GM18520 (cell line): ENCODE results near the gene SHISA9.
"Not testable (repeated sequence)": the region's sequence is repeated elsewhere in the genome, so short reads cannot be mapped to it uniquely, and the experiment has no call there.

Source experiments
- ATAC-seq: cut with Tn5 transposase; IDR thresholded peaks from one replicate; pipeline ENCODE4 v1.9.1; 2021; ENCODE audit not compliant: unreplicated experiment

The SHISA9 gene

DNA sequence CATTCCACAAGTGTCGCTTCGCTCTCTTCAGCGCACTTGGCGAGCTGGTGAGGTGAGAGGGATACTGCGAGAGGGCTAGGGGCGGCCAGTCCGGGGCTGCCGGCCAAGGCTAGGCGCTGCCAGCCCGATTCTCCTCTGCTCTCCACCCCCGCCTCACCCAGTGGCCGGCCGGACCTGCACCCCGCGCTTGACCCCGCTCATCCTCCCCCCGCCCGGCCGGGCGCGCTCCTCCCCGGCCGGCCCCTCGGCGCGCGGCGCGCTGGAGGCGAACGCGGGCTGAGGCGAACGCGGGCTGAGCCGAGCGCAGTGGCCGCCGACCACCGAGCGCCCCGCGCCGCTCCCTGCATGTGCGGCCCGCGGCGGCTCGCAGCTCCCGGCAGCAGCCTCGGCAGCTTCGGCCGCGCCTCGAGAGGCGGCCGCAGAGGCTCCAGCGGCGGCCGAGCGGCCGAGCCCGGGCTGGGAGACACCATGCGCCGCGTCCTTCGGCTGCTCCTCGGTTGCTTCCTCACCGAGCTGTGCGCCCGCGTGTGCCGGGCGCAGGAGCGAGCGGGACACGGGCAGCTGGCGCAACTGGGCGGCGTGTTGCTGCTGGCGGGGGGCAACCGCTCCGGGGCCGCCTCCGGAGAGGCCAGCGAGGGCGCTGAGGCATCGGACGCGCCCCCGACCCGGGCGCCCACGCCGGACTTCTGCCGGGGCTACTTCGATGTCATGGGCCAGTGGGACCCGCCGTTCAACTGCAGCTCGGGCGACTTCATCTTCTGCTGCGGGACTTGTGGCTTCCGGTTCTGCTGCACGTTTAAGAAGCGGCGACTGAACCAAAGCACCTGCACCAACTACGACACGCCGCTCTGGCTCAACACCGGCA, at the start of gene SHISA9:
Gene SHISA9, plus strand, starts transcription at position 2 of the 865 bp plus-strand sequence.
- no peak for ATAC-seq

DNA sequence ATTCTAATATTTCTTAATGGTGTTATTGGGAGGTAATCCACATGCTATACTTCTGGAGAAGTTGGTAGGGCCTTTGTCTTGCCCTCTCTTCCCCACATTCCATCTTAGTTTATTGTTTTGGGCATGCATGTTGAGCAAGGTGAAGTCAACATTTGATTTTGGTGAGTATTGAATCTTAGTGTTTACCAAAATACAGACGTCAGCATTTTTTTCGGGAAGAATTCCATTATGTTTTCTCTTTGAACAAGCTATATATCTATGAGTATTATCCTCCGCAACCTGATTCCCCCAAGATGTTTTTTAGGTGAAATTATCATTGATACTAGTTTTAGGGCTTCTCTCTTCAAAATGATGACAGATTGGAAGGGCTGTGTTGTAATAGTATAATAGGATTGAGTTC, 47.4 kb upstream of the SHISA9 start:
- no peak for ATAC-seq

DNA sequence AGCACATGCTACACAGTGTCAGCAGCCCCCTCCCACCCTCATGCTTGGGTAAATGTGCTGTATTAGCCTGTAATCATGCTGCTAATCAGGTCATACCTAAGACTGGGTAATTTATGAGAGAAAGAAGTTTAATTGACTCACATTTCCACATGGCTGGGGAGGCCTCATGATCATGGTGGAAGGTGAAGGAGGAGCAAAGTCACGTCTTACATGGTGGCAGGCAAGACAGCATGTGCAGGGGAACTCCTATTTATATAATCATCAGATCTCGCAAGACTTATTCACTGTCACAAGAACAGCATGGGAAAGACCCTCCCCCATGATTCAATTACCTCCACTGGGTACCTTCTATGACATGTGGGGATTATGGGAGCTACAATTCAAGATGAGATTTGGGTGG, 44.0 kb upstream of the SHISA9 start:
- not testable (repeated sequence) for ATAC-seq

DNA sequence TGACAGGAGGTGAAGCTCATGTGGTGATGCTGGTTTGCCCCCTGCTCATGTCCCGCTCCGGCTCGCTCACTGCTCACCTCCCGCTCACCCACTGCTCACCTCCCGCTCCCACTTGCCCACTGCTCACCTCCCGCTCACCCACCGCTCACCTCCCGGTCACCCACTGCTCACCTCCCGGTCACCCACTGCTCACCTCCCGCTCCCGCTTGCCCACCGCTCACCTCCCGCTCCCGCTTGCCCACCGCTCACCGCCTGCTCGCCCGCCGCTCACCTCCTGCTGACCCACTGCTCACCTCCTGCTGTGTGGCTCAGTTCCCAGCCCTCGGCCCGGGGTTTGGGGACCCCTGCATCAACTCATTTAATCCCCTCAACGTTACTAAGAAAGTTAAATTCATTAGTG, 39.1 kb upstream of the SHISA9 start:
- no peak for ATAC-seq

DNA sequence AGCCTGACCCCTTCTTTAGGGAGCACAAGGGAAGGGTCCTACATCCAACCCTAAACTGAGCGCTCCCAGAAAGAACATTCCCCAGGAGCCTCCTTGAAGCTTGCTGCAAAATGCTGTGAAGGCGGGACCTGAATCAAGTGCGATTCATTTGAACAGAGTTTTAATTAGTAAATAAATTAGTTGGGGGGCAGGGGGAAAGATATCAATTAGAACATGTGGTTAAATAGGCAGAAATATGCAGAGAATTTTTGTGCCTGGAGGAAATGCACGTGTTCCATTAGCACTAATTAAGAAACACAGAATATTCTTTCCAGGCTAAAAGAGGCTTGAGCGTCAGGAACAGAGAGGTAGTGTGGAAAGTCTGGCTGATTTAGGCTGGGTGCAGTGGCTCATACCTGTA, 38.5 kb upstream of the SHISA9 start:
- ATAC-seq = no peak

DNA sequence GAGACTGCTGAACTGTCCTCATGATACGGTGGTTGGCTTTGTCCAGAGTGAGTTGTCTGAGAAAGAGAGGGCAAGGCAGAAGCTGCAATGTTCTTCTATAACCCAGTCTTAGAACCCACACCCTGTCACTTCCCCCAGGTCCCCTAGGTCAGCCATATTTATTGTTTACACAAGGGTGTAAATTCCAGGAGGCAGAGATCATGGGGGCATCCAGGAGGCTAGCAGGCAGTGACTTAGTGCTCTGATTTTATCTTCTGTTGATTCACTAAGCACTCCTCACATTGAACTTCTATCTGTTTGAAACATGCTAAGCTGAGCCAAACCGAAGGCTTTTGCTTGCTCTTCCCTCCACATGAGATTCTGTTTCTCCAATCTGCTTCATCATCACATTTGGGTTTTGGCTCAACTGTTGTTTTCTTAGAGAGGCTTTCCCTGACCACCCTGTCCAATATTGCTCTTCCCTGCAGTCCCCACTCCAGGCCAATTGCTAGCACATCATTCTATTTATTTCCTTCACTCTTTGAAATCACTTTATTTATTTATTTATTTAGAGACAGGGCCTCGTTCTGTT, 34.3 kb upstream of the SHISA9 start:
- ATAC-seq = no peak

DNA sequence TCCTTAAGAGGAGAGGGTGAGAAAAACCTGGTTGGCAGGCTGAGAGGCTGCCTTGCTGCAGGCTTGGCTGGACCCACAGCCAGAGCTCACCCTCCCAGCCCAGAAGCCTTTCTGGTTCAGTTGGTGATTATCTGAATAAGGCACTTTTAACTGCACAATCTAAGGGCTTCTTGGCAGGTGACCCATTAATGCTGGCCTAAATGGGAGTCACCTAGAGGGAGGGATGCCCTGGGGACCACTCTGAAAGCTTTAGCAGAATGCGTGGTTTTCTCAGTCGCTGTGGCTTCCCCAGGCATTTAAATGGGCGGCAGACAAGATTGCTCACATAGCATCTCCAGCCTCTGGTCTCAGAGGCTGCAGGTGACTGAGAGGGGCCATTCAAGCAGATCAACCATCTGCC, 33.2 kb upstream of the SHISA9 start:
- ATAC-seq = no peak

DNA sequence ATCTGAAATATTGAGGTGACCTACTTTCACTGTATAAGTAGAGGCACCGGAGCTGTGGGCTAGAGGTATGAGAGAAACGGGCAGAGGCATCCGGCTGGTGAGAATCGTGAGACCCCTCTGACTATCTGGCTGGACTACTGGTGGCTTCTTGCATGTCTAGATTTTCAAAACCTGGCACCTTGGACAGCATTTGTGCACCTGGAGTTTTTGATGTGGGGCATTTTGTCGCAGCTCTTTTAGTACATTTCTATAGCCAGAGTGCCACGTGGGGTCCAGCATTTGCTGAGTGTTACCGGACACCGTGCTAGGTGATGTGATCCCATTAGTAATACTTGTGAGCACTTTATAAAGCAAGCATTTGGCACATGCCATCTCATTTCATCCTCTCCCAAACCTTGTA, 32.6 kb upstream of the SHISA9 start:
- no peak for ATAC-seq

DNA sequence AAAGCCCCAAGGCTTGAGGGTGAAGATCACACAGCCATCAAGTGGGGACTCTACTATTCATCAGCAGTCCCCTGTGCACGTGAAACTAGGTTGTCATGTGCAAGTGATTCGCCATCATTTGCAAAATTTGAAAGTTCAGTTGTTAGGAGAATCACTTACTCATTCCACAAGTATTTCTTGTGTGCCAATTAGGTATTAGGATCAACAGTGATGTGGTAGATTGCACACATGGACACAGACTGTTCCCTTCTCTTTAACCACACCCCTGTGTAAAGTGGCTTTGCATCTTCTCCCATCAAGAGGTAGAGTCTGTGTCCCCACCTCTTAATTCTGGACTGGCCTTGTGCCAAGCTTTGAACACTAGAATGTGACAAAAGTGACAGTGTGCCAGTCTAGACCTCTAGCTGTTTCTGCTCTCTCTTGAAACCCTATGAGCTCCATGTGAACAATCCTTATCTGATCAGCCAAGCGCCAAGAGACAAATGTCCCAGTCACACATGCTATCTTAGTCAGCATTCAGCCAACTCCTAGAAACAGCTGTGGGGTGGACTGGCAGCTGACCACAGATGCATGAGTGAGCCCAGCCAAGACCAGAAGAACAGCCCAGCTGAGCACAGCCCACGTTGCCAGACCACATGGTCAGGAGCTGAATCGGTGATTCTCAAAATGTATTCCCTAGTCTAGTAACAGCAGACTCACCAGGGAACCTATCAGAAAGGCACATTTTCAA, 31.5 kb upstream of the SHISA9 start:
- ATAC-seq = no peak

DNA sequence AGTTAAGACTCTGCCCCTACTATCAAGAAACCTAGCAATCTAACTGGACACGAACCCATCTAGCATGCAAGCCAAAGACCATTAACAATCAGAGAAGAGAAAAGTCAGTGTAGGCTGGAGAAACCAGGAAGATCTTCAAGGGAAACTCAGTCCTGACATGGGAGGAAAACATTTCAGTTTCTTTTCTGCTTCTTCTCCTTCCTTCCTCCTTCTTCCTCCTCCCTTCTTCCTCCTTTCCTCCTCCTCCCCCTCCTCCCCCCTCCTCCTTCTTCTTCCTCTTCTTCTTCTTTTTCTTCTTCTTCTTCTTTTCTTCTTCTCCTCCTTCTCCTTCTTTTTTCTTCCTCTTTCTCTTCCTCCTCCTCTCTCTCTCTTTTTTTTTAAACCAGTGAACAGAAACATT, 29.6 kb upstream of the SHISA9 start:
- no peak for ATAC-seq

DNA sequence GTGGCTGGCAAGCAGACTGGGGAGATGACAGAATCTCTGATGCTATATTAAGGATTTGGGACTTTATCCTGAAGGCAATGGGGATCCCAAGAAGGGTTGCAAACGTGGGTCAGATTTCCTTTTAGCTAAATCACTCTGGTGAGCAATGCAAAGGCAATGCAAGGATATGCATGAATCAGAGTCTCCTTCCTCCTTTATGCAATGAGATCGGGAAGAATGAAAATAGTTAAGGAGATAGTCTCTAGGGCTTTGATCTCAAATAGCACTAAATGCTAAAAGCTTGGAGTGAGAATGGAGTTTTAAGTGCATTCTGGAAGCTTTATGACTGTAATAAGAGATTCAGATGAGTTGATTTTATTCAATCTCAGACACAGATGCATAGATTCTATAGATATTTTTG, 27.2 kb upstream of the SHISA9 start:
- ATAC-seq = no peak

DNA sequence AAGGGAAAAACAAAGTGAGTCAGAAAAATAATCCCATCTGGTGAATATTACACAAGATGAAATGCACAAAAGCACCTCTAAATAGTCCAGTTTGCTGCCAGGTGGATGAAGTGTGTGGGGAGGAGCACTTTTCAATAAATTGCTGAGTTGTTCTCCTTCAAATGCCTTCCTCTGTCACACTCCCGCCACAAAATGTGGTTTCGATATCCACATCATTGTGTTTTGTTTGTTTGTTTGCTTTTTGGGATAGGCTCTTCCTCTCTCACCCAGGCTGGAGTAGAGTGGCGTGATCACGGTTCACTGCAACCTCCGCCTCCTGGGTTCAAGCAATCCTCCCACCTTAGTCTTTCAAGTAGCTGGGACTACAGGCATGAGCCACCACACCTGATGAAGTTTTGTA, 24.6 kb upstream of the SHISA9 start:
- no peak for ATAC-seq

DNA sequence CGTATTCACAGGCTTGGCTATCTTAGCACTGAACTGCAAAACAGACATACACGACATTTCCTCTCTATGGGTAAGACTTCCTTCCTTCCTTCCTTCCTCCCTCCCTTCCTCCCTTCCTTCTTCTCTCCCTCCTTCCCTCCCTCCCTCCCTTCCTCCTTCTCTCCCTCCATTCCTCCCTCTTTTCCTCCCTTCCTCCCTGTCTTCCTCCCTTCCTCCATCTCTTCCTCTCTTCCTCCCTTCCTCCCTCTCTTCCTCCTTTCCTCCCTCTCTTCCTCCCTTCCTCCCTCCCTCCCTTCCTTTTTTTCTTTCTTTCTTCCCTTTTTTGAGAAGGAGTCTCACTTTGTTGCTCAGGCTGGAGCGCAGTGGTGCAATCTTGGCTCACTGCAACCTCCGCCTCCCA, 22.4 kb upstream of the SHISA9 start:
- no peak for ATAC-seq

DNA sequence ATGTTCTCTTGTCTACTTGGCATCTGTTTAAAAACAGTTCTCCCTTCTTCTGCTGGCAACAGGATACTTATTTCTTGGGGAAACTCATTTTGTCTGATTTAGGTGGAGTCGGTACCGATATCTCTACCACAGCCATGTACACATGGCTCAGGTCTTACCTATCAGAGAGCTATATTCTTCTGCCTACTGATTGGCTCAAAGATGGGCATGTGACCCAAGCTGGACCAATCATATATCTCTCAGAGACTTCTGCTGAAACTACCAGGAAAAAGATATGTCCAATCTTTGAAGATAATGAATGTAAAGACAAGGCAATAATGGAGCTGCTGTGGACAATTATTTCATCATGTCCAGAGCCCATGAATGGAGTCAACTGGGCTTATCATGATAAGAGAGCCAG, 21.6 kb upstream of the SHISA9 start:
- no peak for ATAC-seq

DNA sequence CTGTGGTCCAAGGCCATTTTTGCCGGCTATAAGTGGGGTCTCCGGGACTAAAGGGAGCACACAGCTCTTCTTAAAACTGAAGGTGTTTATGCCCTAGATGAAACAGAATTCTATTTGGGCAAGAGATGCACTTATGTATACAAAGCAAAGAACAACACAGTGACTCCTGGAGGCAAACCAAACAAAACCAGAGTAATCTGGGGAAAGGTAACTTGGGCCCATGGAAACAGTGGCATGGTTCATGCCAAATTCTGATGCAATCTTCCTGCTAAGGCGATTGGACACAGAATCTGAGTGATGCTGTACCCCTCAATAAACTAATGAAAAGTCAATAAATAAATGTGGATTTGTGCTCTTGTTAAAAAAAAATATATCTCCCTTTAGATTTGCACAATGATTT, 20.2 kb upstream of the SHISA9 start:
- no peak for ATAC-seq

DNA sequence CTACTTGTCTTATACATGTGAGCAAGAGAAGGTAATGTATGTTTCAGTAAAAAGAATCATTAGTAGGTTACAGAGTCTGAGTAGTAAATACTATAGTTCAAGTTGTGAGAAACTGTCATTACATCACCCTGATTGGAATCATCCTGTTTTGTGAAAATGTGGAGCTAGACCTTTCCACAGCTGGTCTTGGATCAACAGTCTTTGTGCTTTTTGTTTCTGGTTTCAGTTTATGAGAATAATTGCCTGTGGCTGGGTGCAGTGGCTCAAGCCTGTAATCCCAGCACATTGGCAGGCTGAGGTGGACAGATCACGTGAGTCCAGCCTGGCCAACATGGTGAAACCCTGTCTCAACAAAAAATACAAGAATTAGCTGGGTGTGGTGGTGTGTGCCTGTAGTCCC, 19.7 kb upstream of the SHISA9 start:
- no peak for ATAC-seq

DNA sequence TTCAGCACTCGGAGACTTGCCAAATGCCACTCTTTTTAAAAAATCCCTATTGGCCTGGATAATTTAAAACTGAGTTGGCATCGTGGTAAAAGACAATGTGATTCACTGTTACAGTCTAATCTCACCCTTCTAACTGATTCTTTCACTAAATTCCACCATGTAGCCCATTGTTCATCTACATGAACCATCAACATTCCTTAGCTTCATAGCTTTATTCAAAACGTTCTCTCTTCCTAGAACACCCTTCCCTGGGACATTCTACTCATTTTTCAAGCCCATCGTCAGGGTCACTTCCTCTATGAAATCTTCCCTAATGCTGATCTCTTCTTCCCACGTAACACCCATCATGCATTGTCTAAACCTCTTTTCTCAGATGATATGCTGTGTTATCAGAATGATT, 15.7 kb upstream of the SHISA9 start:
- ATAC-seq = no peak

DNA sequence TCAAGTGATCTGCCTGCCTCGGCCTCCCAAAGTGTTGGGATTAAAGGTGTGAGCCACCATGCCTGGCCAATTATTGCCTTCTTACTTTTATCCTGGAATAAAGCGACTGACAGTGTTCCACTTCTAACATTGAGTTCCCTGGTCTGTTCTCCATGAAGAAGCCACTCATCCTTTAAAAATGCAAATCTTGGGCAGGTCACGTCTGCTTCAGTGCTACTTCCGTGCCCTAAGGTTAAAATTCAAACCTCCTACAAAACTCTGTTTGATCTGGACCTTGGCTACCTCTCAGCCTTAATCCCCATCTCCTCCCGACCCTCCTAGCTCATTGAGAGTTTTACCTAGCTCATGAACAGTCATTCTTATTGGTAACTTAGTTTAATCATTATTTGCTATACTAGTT, 9.6 kb upstream of the SHISA9 start:
- ATAC-seq = no peak

DNA sequence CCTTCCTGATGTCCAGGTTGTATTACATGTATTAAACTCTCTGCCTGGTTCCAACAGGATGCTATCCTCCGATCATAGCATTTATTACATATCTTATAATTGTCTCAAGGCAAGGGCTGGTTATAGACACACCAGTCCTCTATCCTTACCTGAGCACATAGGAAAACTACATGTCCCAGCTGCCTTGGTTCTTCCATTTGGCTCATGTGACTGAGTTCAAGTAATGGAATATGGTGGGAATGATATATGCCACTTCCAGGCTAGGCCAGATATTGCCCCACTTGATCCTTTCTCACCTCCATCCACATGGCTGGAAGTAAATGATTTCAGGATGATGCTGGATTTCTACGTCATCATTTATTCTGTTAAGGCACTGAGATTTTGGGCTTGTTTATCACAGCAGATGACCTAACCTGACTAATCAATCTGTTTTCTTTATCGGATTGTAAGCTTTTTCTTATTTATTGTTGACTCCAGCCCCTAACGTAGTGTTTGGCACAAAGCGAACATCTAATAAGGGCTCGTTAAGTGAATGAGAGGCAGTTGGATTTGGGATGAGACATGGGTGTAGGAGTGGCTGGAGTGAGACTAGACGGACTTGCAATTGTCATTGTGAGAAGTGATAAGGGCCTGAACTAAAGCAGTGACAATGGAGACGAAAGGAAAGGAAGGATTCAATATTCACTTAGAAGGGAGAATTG, 8.2 kb upstream of the SHISA9 start:
- no peak for ATAC-seq

DNA sequence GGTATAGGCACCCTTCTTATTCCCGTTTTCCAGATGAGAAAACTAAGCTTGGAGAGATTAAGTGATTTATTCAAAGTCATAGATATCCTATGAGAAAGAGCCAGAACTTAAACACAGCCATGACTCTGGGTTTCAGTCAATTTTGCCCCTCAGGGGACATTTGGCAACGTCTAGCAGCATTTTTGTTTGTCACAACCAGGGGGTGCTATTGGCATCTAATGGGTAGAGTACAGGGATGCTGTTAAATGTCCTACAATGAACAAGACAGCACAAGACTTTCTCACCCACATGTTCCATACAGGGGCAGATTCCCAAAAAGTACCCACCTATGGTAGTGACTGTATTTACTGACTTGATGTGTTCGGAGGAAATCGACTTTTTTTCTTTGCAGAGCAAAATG, 4.8 kb upstream of the SHISA9 start:
- no peak for ATAC-seq

DNA sequence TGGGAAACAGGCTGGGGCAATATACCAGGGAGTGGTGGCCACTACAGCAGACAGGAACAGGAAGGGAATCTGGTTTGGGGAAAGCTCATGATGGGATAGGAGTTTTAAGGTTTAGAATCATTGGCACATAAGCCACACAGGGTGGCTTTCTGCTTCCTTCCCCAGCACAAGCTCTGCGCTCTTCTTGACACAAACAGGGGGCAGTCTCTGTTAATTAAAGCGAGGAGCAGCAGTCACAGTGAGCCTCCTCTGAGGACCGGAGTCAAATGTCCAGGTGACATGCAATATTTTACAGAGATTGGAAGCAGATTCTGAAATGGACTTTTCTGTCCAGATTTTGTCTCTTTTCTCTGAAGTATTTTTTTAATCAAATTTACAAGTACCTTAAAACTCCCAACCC, 2.8 kb upstream of the SHISA9 start:
- no peak for ATAC-seq
